HG03521 (cell line): ENCODE results near the gene UBA1.

Experiments used
- ATAC-seq: cut with Tn5 transposase; IDR thresholded peaks from one replicate; pipeline ENCODE4 v1.9.1; 2021; ENCODE audit warnings: mild to moderate bottlenecking, moderate library complexity; ENCODE audit not compliant: unreplicated experiment

UBA1 gene

DNA sequence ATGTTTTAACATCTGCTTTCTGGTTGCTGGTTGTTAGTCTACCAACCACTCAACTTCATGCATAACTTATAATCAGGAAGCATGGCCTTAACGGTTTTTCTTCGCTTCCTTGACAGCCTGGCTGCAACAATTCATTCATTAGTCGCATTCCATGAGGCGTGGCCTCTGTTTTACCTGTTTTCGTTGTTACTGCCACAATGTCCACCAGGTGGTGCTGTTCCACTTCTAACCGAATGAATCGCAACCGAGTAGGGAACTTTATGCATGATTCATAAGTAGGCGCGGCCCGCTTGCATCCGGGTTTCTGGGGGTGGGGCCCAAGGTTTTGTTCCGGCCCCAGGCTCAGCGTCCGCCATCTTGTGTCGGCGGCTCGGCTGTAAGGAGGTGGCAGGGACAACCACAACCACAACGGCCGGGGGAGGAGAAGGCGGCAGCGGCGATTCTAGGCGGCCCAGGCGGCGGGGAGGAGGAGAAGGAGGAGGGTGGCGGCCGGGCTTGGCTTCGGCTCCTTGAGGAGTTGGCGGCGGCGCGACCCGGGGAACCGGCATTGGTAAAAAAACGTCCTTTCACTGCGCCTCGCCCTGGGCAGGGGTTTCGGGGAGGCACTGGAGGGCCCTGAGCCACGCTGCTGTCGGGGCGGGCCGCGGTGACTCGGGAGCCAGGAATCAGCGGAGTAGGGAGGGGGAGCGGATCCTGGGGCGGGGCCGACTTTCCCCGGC lies at the start of gene UBA1:
Gene UBA1 (plus strand): TSS at position 355 of the 719 bp plus-strand sequence. CDS start 4,974 bp downstream, outside the sequence.
- ATAC-seq, result peak; percentile 64

DNA sequence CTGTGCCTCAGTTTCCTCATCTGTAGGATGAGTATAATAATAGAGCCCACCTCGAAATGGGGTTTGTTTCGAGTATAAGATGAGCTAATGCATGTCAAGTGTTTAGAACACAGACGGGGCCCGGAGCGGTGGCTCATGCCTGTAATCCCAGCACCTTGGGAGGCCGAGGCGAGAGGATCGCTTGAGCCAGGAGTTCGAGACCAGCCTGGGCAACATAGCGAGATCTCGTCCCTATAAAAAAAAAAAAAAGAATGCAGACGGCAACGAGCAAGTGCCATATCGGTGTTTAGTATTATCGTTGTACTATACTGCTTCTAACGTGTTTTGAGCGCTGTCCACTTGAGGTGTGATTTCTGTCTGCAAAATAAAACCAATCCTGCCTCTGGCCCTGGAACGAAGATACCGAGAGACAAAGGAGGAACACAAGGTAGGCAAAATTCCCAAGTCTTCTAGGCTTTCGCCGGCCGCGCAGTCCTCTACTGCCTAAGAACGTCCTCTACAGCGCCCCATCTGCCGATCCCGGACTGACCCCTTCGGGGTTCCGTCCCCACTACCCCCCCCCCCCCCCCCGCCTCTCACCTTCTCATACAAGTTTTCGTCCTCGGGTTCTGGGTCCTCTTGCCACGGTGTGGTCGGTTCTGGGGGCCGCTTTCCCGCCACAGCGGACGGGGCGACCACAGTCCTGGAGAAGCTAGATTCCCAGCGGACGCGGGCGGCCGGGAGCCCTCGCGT lies 49.6 kb upstream of the UBA1 start:
- peak; percentile 4 for ATAC-seq

DNA sequence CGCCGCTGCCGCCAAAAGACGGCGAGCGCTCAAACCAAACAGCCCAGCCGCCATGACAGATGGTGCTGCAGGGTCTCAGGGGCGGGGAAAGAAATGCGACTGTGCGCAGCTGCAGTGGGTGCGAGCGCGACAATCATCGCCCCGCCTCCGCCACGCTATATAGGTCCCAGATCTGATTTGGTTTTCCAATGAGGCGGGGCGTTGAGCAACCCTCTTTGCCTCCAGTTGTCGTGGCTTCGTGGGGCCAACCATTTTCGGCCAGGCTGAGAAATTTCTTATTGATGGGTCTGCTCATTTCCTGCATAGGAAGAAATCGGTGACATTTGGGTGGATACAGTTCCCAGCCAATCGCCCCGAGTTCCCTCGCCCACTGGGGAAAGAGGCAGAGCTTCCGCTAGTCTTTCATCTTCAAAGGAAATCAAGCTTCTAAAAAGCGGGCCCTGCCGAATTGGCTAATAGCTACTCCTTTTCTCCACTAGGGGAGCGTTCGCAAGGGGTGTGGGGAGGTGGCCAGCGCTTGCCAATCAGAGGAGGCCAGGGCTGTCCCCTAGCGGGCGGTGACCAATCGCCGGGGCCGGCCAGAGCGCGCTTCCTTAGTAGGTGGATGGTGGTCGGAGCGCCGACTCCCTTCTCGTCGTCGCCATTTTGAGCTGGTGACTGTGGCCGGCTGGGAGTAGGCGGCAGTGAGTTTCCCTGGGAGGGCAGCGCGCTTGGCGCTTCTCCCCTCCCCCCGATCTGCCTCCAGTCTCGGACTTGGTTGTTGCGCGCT lies 48.8 kb upstream of the UBA1 start, which contains the start of the genes NDUFB11 and RBM10:
Gene NDUFB11 (minus strand): TSS at position 77 of the 769 bp plus-strand sequence. CDS start 23 bp downstream, at position 54.
Gene RBM10 (plus strand): TSS at position 596 of the 769 bp plus-strand sequence. CDS start 2,261 bp downstream, outside the sequence.
- peak; percentile 92 for ATAC-seq

DNA sequence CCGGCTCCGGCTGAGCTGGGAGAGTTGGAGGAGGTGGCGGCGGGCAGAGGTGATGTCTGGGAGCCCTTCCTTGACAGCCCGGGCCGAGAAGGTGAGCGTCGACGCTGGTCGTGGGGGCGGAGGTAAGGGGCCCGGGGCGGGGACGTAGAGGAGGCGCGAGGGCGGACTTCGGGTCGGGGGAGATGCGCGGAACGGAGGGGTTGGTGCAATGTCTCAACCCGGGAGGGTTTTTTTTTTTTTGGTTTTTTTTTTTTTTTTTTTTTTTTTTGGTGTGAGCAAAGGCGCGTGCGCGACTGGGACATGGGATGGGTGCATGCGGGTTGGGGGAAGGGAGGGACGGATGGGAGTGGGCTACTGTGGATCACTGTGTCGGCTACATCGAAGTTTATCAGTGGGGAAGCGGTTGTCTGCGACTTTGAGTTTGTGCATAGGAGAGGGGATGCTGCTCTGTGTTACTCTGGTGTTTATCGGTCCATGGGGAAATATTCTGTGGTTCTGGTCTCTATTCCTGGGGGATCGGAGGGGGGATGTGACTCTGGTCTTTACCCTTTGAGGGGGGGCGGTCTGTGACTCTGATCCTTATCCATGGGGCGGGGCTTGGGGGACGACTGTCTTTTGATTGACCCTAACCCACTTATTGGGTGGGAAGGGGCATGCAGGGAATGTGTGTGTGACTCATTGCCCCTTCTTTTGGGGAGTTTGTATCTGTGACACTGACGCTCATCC lies 48.1 kb upstream of the UBA1 start:
- peak; percentile 15 for ATAC-seq

DNA sequence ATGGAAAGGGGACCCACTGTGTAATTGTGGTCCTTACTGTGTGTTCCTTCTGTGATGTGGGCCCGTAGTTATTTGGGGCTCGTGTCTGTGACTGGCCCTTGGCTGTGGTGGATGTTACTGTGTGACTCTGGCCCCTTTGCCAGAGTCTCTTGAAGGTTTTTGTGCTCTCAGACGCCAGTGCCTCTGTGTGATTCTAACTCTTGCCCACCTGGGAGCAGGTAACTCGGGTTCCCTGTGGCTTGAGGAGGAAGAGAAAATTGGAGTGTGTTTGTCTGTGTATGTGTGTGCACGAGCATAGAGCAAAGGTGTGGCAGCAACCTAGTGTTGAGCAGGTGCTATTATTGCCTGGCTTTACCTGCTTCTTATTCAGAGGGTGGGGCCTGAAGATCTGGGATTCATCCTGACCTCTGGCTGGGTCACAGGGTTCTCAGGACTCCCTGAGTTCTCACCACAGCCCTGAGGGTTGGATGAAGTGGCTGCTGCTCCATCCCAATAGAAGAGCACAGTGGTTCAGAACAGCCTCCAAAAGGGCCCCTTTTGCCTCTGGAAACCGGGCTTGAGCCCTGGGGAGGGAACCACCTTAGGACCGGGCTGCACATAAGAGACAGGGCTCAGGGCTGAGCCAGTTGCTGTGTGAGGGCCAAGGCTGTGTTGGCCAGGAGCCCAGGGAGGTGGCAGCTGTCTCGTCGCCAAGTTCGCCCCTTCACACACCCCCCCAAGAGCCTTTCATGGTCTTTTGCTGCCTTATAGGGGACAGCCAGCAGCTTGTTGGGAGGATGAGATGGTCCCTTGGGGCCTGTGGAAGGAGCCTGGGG lies 47.3 kb upstream of the UBA1 start:
- ATAC-seq, result no peak

DNA sequence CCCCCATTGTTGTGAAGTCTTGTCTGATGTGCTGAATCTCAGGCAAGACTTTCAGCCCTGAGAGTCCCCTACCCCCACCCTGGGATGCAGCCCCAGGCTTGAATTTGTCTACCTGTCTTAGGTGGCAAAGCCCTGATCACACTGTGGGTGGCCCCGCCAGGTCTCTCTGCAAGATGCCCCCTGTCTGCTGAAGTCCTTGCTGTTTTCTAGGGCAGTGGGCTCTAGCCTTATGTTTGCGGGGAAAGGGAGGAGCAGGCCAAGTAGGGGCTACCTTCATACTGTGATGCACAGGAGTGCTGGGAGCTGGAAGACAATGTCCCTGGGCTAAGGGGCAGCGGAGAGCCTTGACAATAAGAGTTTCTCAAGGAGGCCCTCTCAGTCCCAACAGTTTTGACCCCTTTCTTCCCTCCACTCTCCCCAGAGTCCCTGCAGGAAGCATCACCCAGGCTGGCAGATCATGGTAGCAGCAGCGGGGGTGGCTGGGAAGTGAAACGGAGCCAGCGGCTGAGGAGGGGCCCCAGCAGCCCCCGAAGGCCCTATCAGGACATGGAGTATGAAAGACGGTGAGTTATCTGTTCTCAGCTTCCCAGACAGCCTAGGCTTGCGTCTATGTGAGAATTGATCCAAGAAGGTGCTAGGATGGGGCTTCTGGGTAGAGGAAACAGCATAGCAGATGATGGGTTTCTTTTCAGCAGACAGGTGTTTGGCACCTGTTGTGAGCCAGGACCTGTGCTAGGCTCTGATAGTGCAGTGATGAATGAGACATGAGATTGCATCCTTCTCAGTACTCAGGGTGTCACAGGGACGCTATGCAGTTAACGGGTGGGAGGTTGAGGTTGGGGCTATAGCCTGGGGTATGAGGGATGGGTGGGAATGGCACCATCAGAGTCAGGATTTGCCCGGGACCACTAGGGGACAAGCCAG lies 46.4 kb upstream of the UBA1 start:
- ATAC-seq, result no peak

DNA sequence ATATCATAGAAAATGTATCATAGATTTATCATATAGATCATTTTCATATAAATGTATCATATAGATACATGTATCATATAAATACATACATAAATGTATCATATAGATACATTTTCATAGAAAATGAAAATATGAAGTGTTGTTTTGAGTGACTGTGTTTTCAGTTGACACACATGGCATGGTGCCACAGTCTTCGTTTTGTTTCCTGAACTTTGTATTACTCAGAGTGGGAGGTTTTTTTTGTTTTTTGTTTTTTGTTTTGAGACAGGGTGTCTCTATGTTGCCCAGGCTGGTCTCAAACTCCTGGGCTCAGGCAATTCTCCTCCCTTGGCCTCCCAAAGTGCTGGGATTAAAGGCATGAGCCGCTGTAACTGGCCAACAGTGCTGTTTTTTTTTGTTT lies 44.7 kb upstream of the UBA1 start:
- no peak for ATAC-seq

DNA sequence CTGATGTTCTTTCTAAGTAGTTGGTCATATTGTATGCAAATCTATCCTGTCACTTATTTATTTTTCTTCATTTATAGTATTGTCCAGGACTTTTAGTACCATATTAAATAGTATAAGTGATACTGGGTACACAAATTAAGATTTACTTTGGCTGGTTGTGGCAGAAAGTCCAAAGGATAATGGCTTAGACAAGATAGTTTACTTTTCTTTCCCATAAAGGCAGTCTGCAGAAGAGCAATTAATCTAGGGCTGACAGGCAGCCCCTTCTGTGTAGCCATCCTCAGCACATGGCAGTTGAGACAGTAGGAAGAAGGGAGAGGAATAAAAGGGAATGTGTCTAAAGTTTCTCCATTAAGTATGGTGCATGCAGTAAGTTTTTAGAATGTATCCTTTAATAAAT lies 42.2 kb upstream of the UBA1 start:
- ATAC-seq, result no peak

DNA sequence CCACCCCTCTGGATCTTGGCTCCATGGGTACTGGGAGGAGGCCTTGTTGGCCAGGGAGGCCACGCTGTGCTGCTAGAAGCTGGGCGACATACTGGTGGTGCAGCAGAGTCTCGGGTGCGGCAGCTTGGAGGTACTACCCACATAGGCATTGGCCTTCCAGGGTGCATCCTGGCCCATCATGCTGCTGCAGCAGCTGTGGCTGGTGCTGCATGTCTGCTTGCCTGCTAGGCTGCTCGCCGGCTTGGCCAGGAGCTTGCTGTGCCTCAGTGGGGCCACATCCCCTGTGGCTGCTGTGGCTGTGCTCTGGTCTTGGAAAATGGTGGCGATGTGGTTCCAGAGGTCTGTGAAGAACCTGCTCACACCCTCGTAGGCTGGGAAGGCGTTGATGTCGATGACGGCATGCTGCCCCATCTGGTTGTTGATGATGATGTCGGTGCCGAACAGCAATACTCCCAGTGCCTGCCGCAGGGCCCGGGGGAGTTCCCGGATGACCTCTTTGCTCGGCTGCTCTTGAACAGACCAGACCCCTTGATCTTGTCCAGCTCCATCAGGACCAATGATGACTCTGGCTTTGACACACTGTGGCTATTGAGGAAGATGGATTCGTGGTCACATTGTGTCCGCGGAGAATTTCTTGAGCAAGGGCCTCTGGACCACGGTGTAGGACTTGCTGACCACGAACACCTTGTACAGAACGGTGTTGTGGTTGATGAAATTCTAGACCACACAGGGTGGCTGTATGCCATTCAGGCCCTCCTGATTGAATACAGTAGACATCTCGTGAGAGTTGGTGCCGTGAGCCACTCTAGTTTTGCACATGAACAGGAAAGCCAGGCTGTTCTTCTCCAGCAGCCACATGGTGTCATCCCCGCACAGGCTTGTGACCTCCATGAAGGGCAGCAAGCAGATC lies 36.8 kb upstream of the UBA1 start:
- no peak for ATAC-seq

DNA sequence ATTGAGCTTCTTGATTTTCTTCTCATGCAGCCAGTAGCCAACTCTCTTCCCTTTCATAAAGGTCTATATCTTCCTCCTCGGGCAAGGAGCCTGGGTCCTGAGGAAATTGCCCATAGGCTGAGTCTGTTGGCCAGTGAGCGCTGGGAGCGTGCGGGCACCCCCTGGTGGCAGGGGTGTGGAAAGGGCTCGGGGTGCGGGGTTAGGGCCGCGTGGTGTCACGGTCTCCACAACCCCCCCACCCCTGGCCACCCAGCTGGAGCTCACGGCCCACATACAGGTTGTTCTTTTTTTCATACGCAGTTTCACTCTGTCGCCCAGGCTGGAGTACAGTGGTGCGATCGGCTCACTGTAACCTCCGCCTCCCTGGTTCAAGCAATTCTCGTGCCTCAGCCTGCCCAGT lies 35.5 kb upstream of the UBA1 start:
- no peak for ATAC-seq

DNA sequence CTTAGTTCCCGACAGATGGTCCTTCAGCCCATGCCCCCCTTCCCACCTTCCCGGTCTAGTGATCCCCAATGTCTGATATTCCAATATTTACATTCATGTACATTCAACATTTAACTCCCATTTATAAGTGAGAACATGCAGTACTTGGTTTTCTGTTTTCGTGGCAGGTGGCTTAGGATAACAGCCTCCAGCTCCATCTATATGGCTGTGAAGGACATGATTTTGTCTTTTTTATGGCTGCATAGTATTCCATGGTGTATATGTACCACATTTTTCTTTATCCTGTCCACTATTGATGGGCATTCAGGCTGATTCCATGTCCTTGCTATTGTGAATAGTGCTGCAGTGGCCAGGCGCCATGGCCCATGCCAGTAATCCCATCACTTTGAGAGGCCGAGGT lies 34.8 kb upstream of the UBA1 start:
- no peak for ATAC-seq

DNA sequence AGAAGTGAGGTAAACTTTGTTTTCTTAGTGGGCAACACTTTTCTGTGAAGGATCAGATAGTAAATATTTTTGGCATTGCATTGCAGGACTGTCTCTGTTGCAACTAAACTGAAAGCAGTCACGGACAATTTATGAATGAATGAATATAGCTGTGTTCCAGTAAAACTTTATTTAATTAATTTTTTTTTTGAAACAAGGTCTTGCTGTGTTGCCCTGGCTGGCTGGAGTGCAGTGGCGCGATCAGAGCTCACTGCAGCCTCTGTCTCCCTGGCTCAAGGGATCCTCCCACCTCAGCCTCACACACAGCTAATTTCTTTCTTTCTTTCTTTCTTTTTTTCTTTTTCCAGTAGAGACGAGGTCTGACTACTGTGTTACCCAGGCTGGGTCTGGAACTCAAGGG lies 32.8 kb upstream of the UBA1 start:
- no peak for ATAC-seq

DNA sequence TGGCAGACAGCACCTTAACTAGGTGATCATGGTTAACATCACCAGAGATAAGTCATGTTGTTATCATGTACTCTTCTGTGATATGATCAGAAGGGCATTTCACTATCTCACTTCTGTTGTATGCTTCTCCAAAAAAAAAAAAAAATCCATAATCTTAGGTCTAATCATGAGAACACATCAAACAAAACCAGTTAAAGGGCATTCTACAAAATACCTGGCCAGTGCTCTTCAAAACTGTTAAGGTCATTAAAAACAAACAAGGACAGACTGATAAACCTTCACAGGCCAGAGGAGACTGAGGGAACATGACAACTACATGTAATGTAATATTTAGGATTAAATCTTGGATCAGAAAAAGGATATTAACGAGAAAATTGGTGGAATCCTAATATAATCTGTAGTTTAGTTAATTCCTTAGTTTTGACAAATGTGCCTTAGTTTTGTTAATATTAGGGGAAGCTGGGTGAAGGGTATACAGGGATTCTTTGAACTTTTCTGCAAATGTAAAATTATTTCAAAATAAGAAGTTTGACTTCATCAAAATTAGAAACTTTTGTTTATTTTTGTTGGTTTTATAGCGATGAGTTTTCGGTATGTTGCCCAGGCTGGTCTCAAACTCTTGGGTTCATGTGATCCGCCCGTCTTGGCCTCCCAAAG lies 30.6 kb upstream of the UBA1 start:
- ATAC-seq, result no peak

DNA sequence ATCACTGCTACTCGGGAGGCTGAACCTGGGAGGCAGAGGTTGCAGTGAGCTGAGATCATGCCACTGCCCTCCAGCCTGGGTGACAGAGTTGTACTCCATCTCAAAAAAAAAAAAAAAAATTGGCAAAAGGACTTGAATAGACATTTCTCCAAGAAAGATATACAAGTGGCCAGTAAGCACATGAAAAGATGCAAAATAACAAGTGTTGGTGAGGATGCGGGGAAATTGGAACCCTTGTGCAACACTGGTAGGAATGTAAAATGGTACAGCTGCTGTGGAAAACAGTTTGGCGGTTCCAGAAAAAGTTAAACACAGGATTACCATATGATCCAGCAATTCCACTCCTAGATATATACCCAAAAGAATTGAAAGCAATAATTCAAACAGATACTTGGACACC lies 29.2 kb upstream of the UBA1 start:
- no peak for ATAC-seq

DNA sequence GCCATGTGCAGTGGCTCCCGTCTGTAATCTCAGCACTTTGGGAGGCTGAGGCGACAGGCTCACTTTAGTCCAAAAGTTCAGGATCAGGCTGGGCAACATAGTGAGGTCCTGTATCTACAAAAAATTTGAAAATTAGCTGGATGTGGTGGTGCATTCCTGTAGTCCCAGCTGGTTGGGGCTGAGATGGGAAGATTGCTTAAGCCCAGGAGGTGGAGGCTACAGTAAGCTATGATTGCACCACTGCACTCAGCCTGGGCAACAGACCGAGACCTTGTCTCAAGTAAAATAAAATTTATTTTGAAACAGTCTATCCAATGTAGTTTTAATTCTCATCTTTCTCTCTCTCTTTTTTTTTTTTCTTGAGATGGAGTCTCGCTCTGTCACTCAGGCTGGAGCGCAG lies 27.5 kb upstream of the UBA1 start:
- ATAC-seq, result no peak

DNA sequence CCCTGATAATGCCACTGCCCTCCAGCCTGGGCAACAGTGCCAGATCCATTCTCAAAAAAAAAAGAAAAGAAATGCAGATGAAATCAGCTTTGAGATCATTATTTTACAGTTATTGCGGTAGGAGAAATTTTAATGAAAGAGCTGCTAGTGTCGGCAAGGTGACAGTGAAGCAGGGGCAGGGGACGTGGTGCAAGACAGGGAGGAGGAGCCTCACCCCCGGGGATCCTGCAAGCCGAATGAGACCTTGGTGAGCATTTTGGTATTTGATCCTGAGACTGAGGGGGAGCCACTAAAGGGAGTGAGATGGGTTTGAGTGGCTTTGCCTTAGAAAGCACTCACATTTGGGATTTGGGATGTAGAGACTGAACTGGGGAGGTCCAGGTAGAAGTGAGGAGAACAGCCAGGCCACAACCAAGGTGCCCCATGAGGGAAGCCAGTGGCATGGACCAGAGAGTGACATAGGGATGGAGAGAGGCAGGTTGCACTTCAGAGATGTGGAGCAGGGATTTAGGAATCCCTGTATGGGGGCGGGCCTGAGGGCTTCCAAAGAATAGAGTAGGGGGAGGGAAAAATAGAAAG lies 25.0 kb upstream of the UBA1 start:
- ATAC-seq, result no peak

DNA sequence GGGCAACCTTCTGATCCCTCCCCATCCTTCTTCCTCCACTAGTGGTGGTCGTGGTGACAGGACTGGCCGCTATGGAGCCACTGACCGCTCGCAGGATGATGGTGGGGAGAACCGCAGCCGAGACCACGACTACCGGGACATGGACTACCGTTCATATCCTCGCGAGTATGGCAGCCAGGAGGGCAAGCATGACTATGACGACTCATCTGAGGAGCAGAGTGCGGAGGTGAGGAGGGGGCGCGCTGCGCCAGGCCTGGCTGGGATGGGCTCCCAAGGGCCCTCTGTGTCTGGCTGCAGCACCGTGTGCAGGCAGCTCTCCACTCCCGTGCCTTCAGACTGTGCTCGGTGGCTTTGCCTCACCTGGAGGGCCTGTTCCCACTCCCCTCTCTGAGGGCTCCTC lies 24.4 kb upstream of the UBA1 start:
- ATAC-seq, result no peak
